Tibial nerve (tissue), 4 donors: Measurements from ENCODE around the gene RBM45.

Experiments used
- EP300 ChIP-seq, 2 donors: sonication (generic); formaldehyde crosslinking; IDR thresholded peaks; one replicate each; pipeline ENCODE4 v1.6.1; 2017; ENCODE audit warnings: antibody characterized with exemption in 2 of 2, mild to moderate bottlenecking in 1 of 2
- POLR2A ChIP-seq, 2 donors: fragments of 450-650 bp; IDR thresholded peaks; one replicate each; pipeline ENCODE4 v1.6.1; 2017; ENCODE audit warnings: antibody characterized with exemption in 2 of 2, mild to moderate bottlenecking in 2 of 2, moderate library complexity in 2 of 2
- TF ChIP-seq, protein P1 (sequence below), 5 experiments: fragments of 200-600 bp in 3 of 5; fragments of 450-650 bp in 2 of 5; sonication (generic) in 3 of 5; IDR thresholded peaks; one replicate each; pipeline ENCODE4 v1.5.1; 2016 to 2019; ENCODE audit warnings: antibody characterized with exemption in 5 of 5, mild to moderate bottlenecking in 3 of 5, moderate library complexity in 2 of 5

DNA sequence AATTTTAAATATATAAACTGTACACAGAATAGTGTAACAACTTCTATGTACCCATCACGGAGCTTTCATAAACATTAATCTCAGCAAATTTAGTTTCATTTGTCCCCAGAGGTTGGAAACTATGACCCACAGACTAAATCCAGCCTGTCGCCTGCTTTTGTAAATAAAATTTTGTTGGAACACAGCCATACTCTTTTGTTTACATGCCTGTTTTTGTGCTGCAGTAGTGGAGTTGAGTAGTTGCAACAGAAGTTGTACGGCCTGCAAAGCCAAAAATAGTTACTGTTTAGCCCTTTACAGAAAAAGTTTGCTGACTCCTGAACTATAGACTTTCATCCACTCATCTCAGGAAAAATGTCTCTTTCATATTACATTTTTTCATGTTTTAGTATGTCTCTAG is 39.8 kb downstream of the RBM45 start:
- TF ChIP-seq, protein P1, sequence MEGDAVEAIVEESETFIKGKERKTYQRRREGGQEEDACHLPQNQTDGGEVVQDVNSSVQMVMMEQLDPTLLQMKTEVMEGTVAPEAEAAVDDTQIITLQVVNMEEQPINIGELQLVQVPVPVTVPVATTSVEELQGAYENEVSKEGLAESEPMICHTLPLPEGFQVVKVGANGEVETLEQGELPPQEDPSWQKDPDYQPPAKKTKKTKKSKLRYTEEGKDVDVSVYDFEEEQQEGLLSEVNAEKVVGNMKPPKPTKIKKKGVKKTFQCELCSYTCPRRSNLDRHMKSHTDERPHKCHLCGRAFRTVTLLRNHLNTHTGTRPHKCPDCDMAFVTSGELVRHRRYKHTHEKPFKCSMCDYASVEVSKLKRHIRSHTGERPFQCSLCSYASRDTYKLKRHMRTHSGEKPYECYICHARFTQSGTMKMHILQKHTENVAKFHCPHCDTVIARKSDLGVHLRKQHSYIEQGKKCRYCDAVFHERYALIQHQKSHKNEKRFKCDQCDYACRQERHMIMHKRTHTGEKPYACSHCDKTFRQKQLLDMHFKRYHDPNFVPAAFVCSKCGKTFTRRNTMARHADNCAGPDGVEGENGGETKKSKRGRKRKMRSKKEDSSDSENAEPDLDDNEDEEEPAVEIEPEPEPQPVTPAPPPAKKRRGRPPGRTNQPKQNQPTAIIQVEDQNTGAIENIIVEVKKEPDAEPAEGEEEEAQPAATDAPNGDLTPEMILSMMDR (IDR thresholded peaks at IDR 0.05): no peak
- no peak for TF ChIP-seq POLR2A (IDR thresholded peaks at IDR 0.05)
- peak in 1 of 2 donors; percentile 6 for TF ChIP-seq EP300 (IDR thresholded peaks at IDR 0.05)
